OCI-LY1 (cell line): ENCODE measurements around the gene TF.

Source experiments
- H2AFZ ChIP-seq: fragments of 200-600 bp; sonication (generic), shearing (Covaris generic); 2 replicates; pipeline ENCODE4 v1.6.0; 2014; ENCODE audit warnings: antibody characterized with exemption, mild to moderate bottlenecking, low read length
- H3F3A ChIP-seq: fragments of 200-600 bp; sonication (generic), shearing (Covaris generic); 2 replicates; pipeline ENCODE4 v1.6.0; 2014; ENCODE audit warnings: mild to moderate bottlenecking, antibody characterized with exemption, low read length, moderate library complexity; ENCODE audit not compliant: insufficient read depth
- H3K27ac ChIP-seq: fragments of 200-600 bp; sonication (generic); 2 replicates; pipeline ENCODE4 v1.5.1; 2014; ENCODE audit warnings: low read length, mixed run types, mild to moderate bottlenecking, low read depth; ENCODE audit not compliant: poor library complexity, severe bottlenecking
- H3K27me3 ChIP-seq: fragments of 200-600 bp; sonication (generic); 2 replicates; pipeline ENCODE4 v1.6.0; 2014; ENCODE audit warnings: antibody characterized with exemption, mild to moderate bottlenecking, low read length, moderate library complexity; ENCODE audit not compliant: insufficient read depth
- H3K36me3 ChIP-seq: fragments of 200-600 bp; sonication (generic); 2 replicates; pipeline ENCODE4 v1.6.1; 2014; ENCODE audit warnings: mild to moderate bottlenecking, antibody characterized with exemption, low read length, moderate library complexity, mixed read lengths; ENCODE audit not compliant: insufficient read depth
- H3K4me1 ChIP-seq: fragments of 200-600 bp; sonication (generic); 2 replicates; pipeline ENCODE4 v1.5.1; 2014; ENCODE audit warnings: mild to moderate bottlenecking, low read length, moderate library complexity; ENCODE audit not compliant: insufficient read depth, severe bottlenecking
- H3K4me2 ChIP-seq: fragments of 200-600 bp; sonication (generic), shearing (Covaris generic); 2 replicates; pipeline ENCODE4 v1.6.1; 2014; ENCODE audit warnings: low read length
- H3K4me3 ChIP-seq: fragments of 200-600 bp; sonication (generic); 2 replicates; pipeline ENCODE4 v1.5.1; 2014; ENCODE audit warnings: low read length, low read depth, mild to moderate bottlenecking, mixed read lengths; ENCODE audit not compliant: poor library complexity, severe bottlenecking
- H3K79me2 ChIP-seq: fragments of 200-600 bp; shearing (Covaris generic); 2 replicates; pipeline ENCODE4 v1.6.1; 2016; ENCODE audit warnings: mixed run types, low read length, mixed read lengths; ENCODE audit not compliant: insufficient read depth
- H3K9ac ChIP-seq: fragments of 200-600 bp; sonication (generic), shearing (Covaris generic); 2 replicates; pipeline ENCODE4 v1.6.1; 2014; ENCODE audit warnings: mild to moderate bottlenecking, low read length, mixed read lengths
- H3K9me2 ChIP-seq: fragments of 200-600 bp; sonication (generic), shearing (Covaris generic); 2 replicates; pipeline ENCODE4 v1.6.1; 2014; ENCODE audit warnings: low read depth, mild to moderate bottlenecking, low read length, mixed read lengths
- H3K9me3 ChIP-seq: fragments of 200-600 bp; shearing (Covaris generic); 2 replicates; pipeline ENCODE4 v1.6.1; 2014; ENCODE audit warnings: low read length, mixed read lengths
- H4K20me1 ChIP-seq: fragments of 200-600 bp; sonication (generic), shearing (Covaris generic); 2 replicates; pipeline ENCODE4 v1.6.0; 2016; ENCODE audit warnings: mild to moderate bottlenecking, low read length; ENCODE audit not compliant: insufficient read depth
- CTCF ChIP-seq: fragments of 200-600 bp; sonication (generic), shearing (Covaris generic); IDR thresholded peaks from 2 replicates; pipeline ENCODE4 v1.5.1; 2017; ENCODE audit warnings: mild to moderate bottlenecking, antibody characterized with exemption, low read length, moderate library complexity, mixed read lengths
- EZH2 ChIP-seq: fragments of 200-600 bp; sonication (generic), shearing (Covaris generic); IDR thresholded peaks from 2 replicates; pipeline ENCODE4 v1.8.0; 2017; ENCODE audit warnings: borderline replicate concordance, mixed run types, mild to moderate bottlenecking, antibody characterized with exemption, low read length, moderate library complexity, mixed read lengths

TF gene

GRCh38 chr3:133775309-133775708 is 29.1 kb downstream of the TF start:
- Histone ChIP-seq H3K9me3 (no peaks in the 10 kb centered on the region), H4K20me1 (no peaks in the 10 kb centered on the region), H3K27me3 (no peaks in the 10 kb centered on the region), H3K9ac (no peak overlapping the region), H3K4me3 (no peak overlapping the region), H3K36me3 (no peaks in the 10 kb centered on the region), H3K27ac (no peak overlapping the region), H3K79me2 (no peaks in the 10 kb centered on the region), H3K9me2 (no peaks in the 10 kb centered on the region), H3K4me1 (no peaks in the 10 kb centered on the region), H2AFZ (no peak overlapping the region), H3K4me2 (no peak overlapping the region), H3F3A (no peaks in the 10 kb centered on the region)
- TF ChIP-seq CTCF (no peak), EZH2 (no peak)

GRCh38 chr3:133775835-133776234 is 29.6 kb downstream of the TF start:
- Histone ChIP-seq H3F3A (no peaks in the 10 kb centered on the region), H3K27me3 (no peaks in the 10 kb centered on the region), H3K9ac (no peak overlapping the region), H3K9me3 (no peaks in the 10 kb centered on the region), H3K27ac (no peak overlapping the region), H3K36me3 (no peaks in the 10 kb centered on the region), H4K20me1 (no peaks in the 10 kb centered on the region), H2AFZ (no peak overlapping the region), H3K4me3 (no peak overlapping the region), H3K4me1 (no peaks in the 10 kb centered on the region), H3K4me2 (no peak overlapping the region), H3K79me2 (no peaks in the 10 kb centered on the region), H3K9me2 (no peaks in the 10 kb centered on the region)
- no peak for TF ChIP-seq CTCF
- no peak for TF ChIP-seq EZH2

GRCh38 chr3:133776794-133777438 is 30.7 kb downstream of the TF start:
- Histone ChIP-seq H3K9me3 (no peaks in the 10 kb centered on the region), H3K27ac (no peak overlapping the region), H3K27me3 (no peaks in the 10 kb centered on the region), H3K9ac (no peak overlapping the region), H3K4me2 (no peak overlapping the region), H3K79me2 (no peaks in the 10 kb centered on the region), H4K20me1 (no peaks in the 10 kb centered on the region), H3K9me2 (no peaks in the 10 kb centered on the region), H3K36me3 (no peaks in the 10 kb centered on the region), H2AFZ (no peak overlapping the region), H3K4me1 (no peaks in the 10 kb centered on the region), H3F3A (no peaks in the 10 kb centered on the region), H3K4me3 (no peak overlapping the region)
- no peak for TF ChIP-seq EZH2
- TF ChIP-seq CTCF: peak; percentile 14; the same call in 1 of the 2 replicates
